ENCODE measurements around the gene AFP. TPM values are rescaled to one million over a fixed set of nuclear protein-coding genes. Genes with fewer than 3 reads are reported as not detected.

The AFP gene
- total RNA-seq, 1 experiment from 2014 or later = 0.92 TPM

DNA sequence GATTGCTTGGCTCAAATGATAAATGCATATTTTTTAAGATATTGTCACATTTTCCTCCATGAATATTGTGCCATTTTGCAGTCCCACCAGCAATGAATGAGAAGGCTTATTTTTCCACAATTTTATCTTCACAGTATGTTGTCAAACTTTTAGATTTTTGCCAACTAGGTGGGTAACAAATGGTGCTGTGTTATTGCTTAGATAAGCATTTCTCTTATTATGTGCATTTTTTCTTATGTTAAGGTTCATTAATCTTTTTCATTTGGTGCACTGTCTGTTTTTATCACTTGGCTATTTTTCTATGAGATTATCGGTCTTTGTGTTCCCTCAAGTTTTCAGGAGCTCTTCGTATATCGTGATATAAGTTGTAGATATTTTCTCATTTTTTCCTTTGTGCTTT lies 32.1 kb downstream of the AFP start:
- Histone ChIP-seq H3K4me1 (replicated peaks; ENCODE audit: insufficient read depth) (no peaks in the 10 kb centered on the region), H3F3A (ENCODE audit: insufficient read depth, low read depth) (no peaks in the 10 kb centered on the region), H2AFZ (no peak overlapping the region), H3K4me2 (no peak overlapping the region), H3K36me3 (ENCODE audit: low read depth) (no peaks in the 10 kb centered on the region), H4K20me1 (ENCODE audit: insufficient read depth) (no peaks in the 10 kb centered on the region), H3K9me2 (ENCODE audit: insufficient read depth) (no peaks in the 10 kb centered on the region), H3K9me3 (ENCODE audit: insufficient read depth, low read depth) (no peaks in the 10 kb centered on the region), H3K4me3 (no peak overlapping the region), H3K27ac (no peak overlapping the region), H3K79me2 (ENCODE audit: low read depth) (no peaks in the 10 kb centered on the region), H3K27me3 (ENCODE audit: insufficient read depth, low read depth) (no peaks in the 10 kb centered on the region)
- ChIA-PET POLR2A (ENCODE audit: unreplicated experiment) (no interaction called here), CTCF (no interaction called here)
- intact Hi-C loops (cut with micrococcal nuclease; ENCODE audit: unreplicated experiment) = no loop called here
- BruUV-seq (replicated peaks) = no TSS peak
- DNase-seq = no peak
- no peak for TF ChIP-seq EZH2 (IDR thresholded peaks at IDR 0.05; ENCODE audit: low read depth)
- TF ChIP-seq, protein P1, sequence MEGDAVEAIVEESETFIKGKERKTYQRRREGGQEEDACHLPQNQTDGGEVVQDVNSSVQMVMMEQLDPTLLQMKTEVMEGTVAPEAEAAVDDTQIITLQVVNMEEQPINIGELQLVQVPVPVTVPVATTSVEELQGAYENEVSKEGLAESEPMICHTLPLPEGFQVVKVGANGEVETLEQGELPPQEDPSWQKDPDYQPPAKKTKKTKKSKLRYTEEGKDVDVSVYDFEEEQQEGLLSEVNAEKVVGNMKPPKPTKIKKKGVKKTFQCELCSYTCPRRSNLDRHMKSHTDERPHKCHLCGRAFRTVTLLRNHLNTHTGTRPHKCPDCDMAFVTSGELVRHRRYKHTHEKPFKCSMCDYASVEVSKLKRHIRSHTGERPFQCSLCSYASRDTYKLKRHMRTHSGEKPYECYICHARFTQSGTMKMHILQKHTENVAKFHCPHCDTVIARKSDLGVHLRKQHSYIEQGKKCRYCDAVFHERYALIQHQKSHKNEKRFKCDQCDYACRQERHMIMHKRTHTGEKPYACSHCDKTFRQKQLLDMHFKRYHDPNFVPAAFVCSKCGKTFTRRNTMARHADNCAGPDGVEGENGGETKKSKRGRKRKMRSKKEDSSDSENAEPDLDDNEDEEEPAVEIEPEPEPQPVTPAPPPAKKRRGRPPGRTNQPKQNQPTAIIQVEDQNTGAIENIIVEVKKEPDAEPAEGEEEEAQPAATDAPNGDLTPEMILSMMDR (conservative IDR thresholded peaks at IDR 0.05) = no peak

DNA sequence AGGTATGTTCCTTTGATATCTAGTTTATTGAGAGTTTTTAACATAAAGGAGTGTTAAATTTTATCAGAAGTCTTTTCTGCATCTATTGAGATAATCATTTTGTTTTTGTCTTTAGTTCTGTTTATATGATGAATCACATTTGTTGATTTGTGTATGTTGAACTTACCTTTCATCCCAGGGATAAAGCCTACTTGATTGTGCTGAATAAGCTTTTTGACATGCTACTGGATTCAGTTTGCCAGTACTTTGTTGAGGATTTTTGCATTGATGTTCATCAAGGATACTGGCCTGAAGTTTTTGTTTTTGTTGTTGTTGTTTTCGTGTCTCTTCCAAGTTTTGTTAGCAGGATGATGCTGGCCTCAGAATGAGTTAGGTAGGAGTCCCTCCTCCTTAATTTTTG lies 34.7 kb downstream of the AFP start:
- Histone ChIP-seq H4K20me1 (ENCODE audit: insufficient read depth) (no peaks in the 10 kb centered on the region), H3F3A (ENCODE audit: insufficient read depth, low read depth) (no peaks in the 10 kb centered on the region), H3K4me3 (no peak overlapping the region), H3K27ac (no peak overlapping the region), H3K4me2 (no peak overlapping the region), H3K4me1 (replicated peaks; ENCODE audit: insufficient read depth) (no peaks in the 10 kb centered on the region), H3K27me3 (ENCODE audit: insufficient read depth, low read depth) (no peaks in the 10 kb centered on the region), H2AFZ (no peak overlapping the region), H3K9me3 (ENCODE audit: insufficient read depth, low read depth) (no peaks in the 10 kb centered on the region), H3K79me2 (ENCODE audit: low read depth) (no peaks in the 10 kb centered on the region), H3K9me2 (ENCODE audit: insufficient read depth) (no peaks in the 10 kb centered on the region), H3K36me3 (ENCODE audit: low read depth) (no peaks in the 10 kb centered on the region)
- intact Hi-C loops (cut with micrococcal nuclease; ENCODE audit: unreplicated experiment) = no loop called here
- no TSS peak for BruUV-seq (replicated peaks)
- POLR2A ChIA-PET (ENCODE audit: unreplicated experiment) = no interaction called here
- CTCF ChIA-PET = no interaction called here
- DNase-seq = no peak
- TF ChIP-seq, protein P1 (conservative IDR thresholded peaks at IDR 0.05) = no peak
- TF ChIP-seq EZH2 (IDR thresholded peaks at IDR 0.05; ENCODE audit: low read depth) = no peak

DNA sequence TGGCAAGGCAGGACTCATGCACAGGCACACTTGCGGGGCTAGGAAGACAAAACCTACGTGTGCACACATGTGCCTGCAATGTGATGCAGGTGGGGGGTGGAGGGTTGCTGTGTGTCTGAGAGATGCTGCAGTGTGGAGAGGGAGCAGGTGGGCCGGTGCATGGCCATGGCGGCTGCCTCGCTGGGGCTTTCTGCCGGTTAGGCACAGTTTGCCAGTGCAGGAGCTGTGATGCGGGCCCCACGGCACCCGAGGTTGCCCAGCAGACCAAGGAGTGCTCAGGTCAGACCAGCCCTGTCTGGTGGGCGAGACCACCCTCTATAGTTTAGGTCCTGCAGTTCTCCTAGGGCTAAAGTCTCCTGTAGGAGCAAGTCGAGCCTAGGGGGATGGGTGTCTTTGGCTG lies 41.2 kb downstream of the AFP start:
- ChIA-PET POLR2A (ENCODE audit: unreplicated experiment) (no interaction called here), CTCF (no interaction called here)
- no peaks in the 10 kb centered on the region for H4K20me1 ChIP-seq (ENCODE audit: insufficient read depth)
- H3K9me3 ChIP-seq (ENCODE audit: insufficient read depth, low read depth) = no peaks in the 10 kb centered on the region
- H3K4me1 ChIP-seq (replicated peaks; ENCODE audit: insufficient read depth) = no peaks in the 10 kb centered on the region
- H3K4me3 ChIP-seq = no peak overlapping the region
- intact Hi-C loops (cut with micrococcal nuclease; ENCODE audit: unreplicated experiment) = no loop called here
- TF ChIP-seq EZH2 (IDR thresholded peaks at IDR 0.05; ENCODE audit: low read depth) = no peak
- TF ChIP-seq, protein P1 (conservative IDR thresholded peaks at IDR 0.05) = no peak
- H2AFZ ChIP-seq = no peak overlapping the region
- H3K27me3 ChIP-seq (ENCODE audit: insufficient read depth, low read depth) = no peaks in the 10 kb centered on the region
- no peak overlapping the region for H3K27ac ChIP-seq
- DNase-seq = no peak
- no peak overlapping the region for H3K4me2 ChIP-seq
- H3K36me3 ChIP-seq (ENCODE audit: low read depth) = no peaks in the 10 kb centered on the region
- no TSS peak for BruUV-seq (replicated peaks)
- H3K9me2 ChIP-seq (ENCODE audit: insufficient read depth) = no peaks in the 10 kb centered on the region
- H3K79me2 ChIP-seq (ENCODE audit: low read depth) = no peaks in the 10 kb centered on the region
- no peaks in the 10 kb centered on the region for H3F3A ChIP-seq (ENCODE audit: insufficient read depth, low read depth)

Data from PC-9 (cell line).